Measurements from ENCODE around the gene DNAJB11.

GRCh38 chr3:186600896-186601295 is 30.4 kb downstream of the DNAJB11 start:
- TF ChIP-seq CTCF (conservative IDR thresholded peaks at IDR 0.05; ENCODE audit: low read length) (no peak), EZH2phosphoT487 (IDR thresholded peaks at IDR 0.05; ENCODE audit: borderline replicate concordance) (no peak)

All from Loucy (cell line).